H1 (cell line): ENCODE measurements around the gene CHMP6. TPM values are rescaled to one million over a fixed set of nuclear protein-coding genes. Genes with fewer than 3 reads are reported as not detected.
A peak's percentile ranks its signal among the peaks of the same experiment; 100 is the strongest.

Experiments used
- CTCF ChIA-PET: fragments of 300-600 bp; sonication (Branson Sonifier 250); formaldehyde crosslinking; loops from one replicate; lab custom pipeline; 2021; ENCODE audit not compliant: partially characterized antibody; lab: Charles Lee
- POLR2A ChIA-PET: fragments of 300-600 bp; sonication (Branson Sonifier 250); formaldehyde crosslinking; loops from one replicate; lab custom pipeline; 2021; ENCODE audit warnings: inconsistent platforms; ENCODE audit not compliant: partially characterized antibody; lab: Charles Lee
- DNase-seq, 2 experiments: peaks; one replicate each; pipeline versions ENCODE4 v3.0.0 to v3.0.0-alpha.2; 2010 to 2022; ENCODE audit warnings: low spot score in 2 of 2, low read depth in 1 of 2, mixed read lengths in 1 of 2
- FAIRE-seq: peaks from 2 replicates; lab custom pipeline; 2011; peaks lifted over from hg19 to GRCh38; lab: Jason Lieb, UNC
- H2AFZ ChIP-seq: 2 replicates; pipeline ENCODE4 v1.8.1; 2012; ENCODE audit warnings: low read length, inconsistent platforms
- H2AK5ac ChIP-seq: 2 replicates; pipeline ENCODE4 v1.6.1; 2013; ENCODE audit warnings: low read depth, low read length
- H2BK120ac ChIP-seq: replicated peaks from 2 replicates; pipeline ENCODE3; 2013; ENCODE audit warnings: low read depth, low read length, inconsistent platforms
- H2BK12ac ChIP-seq: 2 replicates; pipeline ENCODE4 v1.6.1; 2013; ENCODE audit warnings: low read depth, low read length
- H2BK15ac ChIP-seq: 2 replicates; pipeline ENCODE4 v1.6.1; 2013; ENCODE audit warnings: low read length
- H2BK20ac ChIP-seq: 2 replicates; pipeline ENCODE4 v1.6.1; 2013; ENCODE audit warnings: low read length
- H2BK5ac ChIP-seq: 2 replicates; pipeline ENCODE4 v1.6.1; 2013; ENCODE audit warnings: low read depth, low read length
- H3K14ac ChIP-seq: 2 replicates; pipeline ENCODE4 v1.6.1; 2013; ENCODE audit warnings: inconsistent platforms; ENCODE audit not compliant: insufficient read length
- H3K18ac ChIP-seq: 2 replicates; pipeline ENCODE4 v1.6.1; 2013; ENCODE audit warnings: low read length; ENCODE audit errors: extremely low read depth
- H3K23ac ChIP-seq: 2 replicates; pipeline ENCODE4 v1.6.1; 2013; ENCODE audit warnings: inconsistent platforms; ENCODE audit not compliant: insufficient read length
- H3K23me2 ChIP-seq: 2 replicates; pipeline ENCODE4 v1.6.1; 2013; ENCODE audit warnings: low read depth, low read length
- H3K27ac ChIP-seq: 2 replicates; pipeline ENCODE4 v1.6.1; 2011; ENCODE audit warnings: low read depth, low read length, inconsistent platforms
- H3K27me3 ChIP-seq, 4 experiments: replicated peaks in 1 of 4; 1 replicate in 1 of 4; 2 replicates in 3 of 4; pipeline versions ENCODE4 v1.6.1 to v1.8.1; 2011 to 2013; ENCODE audit warnings: low read length in 3 of 4, mild to moderate bottlenecking in 3 of 4, inconsistent platforms in 2 of 4, mixed read lengths in 2 of 4, moderate library complexity in 1 of 4; ENCODE audit not compliant: control insufficient read depth in 3 of 4, insufficient read depth in 3 of 4; ENCODE audit errors: extremely low read depth in 1 of 4
- H3K36me3 ChIP-seq, 4 experiments: 2 replicates each; pipeline versions ENCODE4 v1.6.1 to v1.8.1; 2011 to 2013; ENCODE audit warnings: mild to moderate bottlenecking in 4 of 4, low read length in 3 of 4, moderate library complexity in 2 of 4, control low read depth in 1 of 4, inconsistent platforms in 1 of 4; ENCODE audit not compliant: insufficient read depth in 4 of 4, control insufficient read depth in 2 of 4
- H3K4ac ChIP-seq: replicated peaks from 2 replicates; pipeline ENCODE3; 2013; ENCODE audit warnings: low read length, low read depth, mixed read lengths, inconsistent platforms; ENCODE audit not compliant: insufficient read length
- H3K4me1 ChIP-seq, 4 experiments: replicated peaks in 1 of 4; 1 replicate in 1 of 4; 2 replicates in 3 of 4; pipeline versions ENCODE4 v1.6.1 to v1.8.1; 2011 to 2013; ENCODE audit warnings: low read length in 3 of 4, inconsistent platforms in 2 of 4, mixed read lengths in 1 of 4; ENCODE audit not compliant: insufficient read depth in 4 of 4, control insufficient read depth in 3 of 4
- H3K4me2 ChIP-seq, 2 experiments: 2 replicates each; pipeline versions ENCODE4 v1.6.1 to v1.8.1; 2011 to 2013; ENCODE audit warnings: low read depth in 2 of 2, low read length in 2 of 2, control low read depth in 1 of 2, inconsistent platforms in 1 of 2, mild to moderate bottlenecking in 1 of 2; ENCODE audit not compliant: insufficient read depth in 1 of 2
- H3K4me3 ChIP-seq, 4 experiments: fragments of 200-600, 300-600 bp in 1 of 4; sonication (generic), shearing (Covaris generic), sonication (Bioruptor Twin) in 1 of 4; 2 replicates each; pipeline versions ENCODE4 v1.5.1 to v1.8.1; 2011 to 2016; ENCODE audit warnings: low read length in 4 of 4, low read depth in 3 of 4, control low read depth in 2 of 4, inconsistent platforms in 2 of 4, mild to moderate bottlenecking in 2 of 4, mixed read lengths in 1 of 4, moderate library complexity in 1 of 4; ENCODE audit not compliant: insufficient read depth in 2 of 4; ENCODE audit errors: extremely low read depth in 1 of 4
- H3K56ac ChIP-seq: replicated peaks from 2 replicates; pipeline ENCODE3; 2013; ENCODE audit warnings: low read depth, mild to moderate bottlenecking, mixed read lengths, low read length, inconsistent platforms; ENCODE audit not compliant: insufficient read length
- H3K79me1 ChIP-seq: 2 replicates; pipeline ENCODE4 v1.6.1; 2013; ENCODE audit warnings: low read depth, low read length, control low read depth
- H3K79me2 ChIP-seq, 2 experiments: 2 replicates each; pipeline versions ENCODE4 v1.6.1 to v1.8.1; 2012 to 2013; ENCODE audit warnings: low read length in 2 of 2, mild to moderate bottlenecking in 2 of 2, inconsistent platforms in 1 of 2; ENCODE audit not compliant: insufficient read depth in 2 of 2, control insufficient read depth in 1 of 2
- H3K9ac ChIP-seq, 4 experiments: replicated peaks in 1 of 4; 1 replicate in 1 of 4; 2 replicates in 3 of 4; pipeline versions ENCODE4 v1.6.1 to v1.8.1; 2011 to 2013; ENCODE audit warnings: low read depth in 3 of 4, low read length in 3 of 4, control low read depth in 2 of 4, mild to moderate bottlenecking in 2 of 4, moderate library complexity in 2 of 4, inconsistent platforms in 1 of 4; ENCODE audit errors: extremely low read depth in 1 of 4
- H3K9me3 ChIP-seq, 2 experiments: 2 replicates each; pipeline versions ENCODE4 v1.6.1 to v1.8.1; 2012 to 2013; ENCODE audit warnings: mild to moderate bottlenecking in 2 of 2, moderate library complexity in 2 of 2, control low read depth in 1 of 2, inconsistent platforms in 1 of 2, low read depth in 1 of 2, low read length in 1 of 2, mixed read lengths in 1 of 2; ENCODE audit not compliant: insufficient read depth in 2 of 2
- H4K20me1 ChIP-seq, 2 experiments: replicated peaks in 1 of 2; 2 replicates each; pipeline versions ENCODE3 to v1.8.1; 2011 to 2013; ENCODE audit warnings: inconsistent platforms in 2 of 2, low read length in 2 of 2, mild to moderate bottlenecking in 1 of 2; ENCODE audit not compliant: insufficient read depth in 2 of 2, control insufficient read depth in 1 of 2
- H4K5ac ChIP-seq: 2 replicates; pipeline ENCODE4 v1.6.1; 2013; ENCODE audit warnings: low read length, low read depth, mixed read lengths, inconsistent platforms; ENCODE audit not compliant: insufficient read length
- H4K8ac ChIP-seq: 2 replicates; pipeline ENCODE4 v1.8.0; 2013; ENCODE audit warnings: mild to moderate bottlenecking, moderate library complexity, low read length, inconsistent platforms; ENCODE audit not compliant: insufficient read depth; ENCODE audit errors: extremely low read depth
- H4K91ac ChIP-seq: replicated peaks from 2 replicates; pipeline ENCODE3; 2013; ENCODE audit warnings: low read length, mixed read lengths, inconsistent platforms; ENCODE audit not compliant: insufficient read length
- ATF3 ChIP-seq: IDR thresholded peaks from 2 replicates; pipeline ENCODE4 v1.6.1; 2011; ENCODE audit warnings: low read depth, mild to moderate bottlenecking, low read length; ENCODE audit not compliant: insufficient read depth
- BACH1 ChIP-seq: IDR thresholded peaks from 2 replicates; pipeline ENCODE4 v1.6.1; 2012; ENCODE audit warnings: low read length, improper control_type of control experiment
- BRCA1 ChIP-seq: IDR thresholded peaks from 2 replicates; pipeline ENCODE4 v1.6.1; 2012; ENCODE audit warnings: low read depth, low read length, improper control_type of control experiment
- E2F6 ChIP-seq: IDR thresholded peaks from 2 replicates; pipeline ENCODE4 v1.6.1; 2012; ENCODE audit warnings: inconsistent platforms
- KDM1A ChIP-seq: fragments of 200-600, 300-600 bp; sonication (generic); IDR thresholded peaks from 2 replicates; pipeline ENCODE4 v1.7.1; 2016; ENCODE audit warnings: mild to moderate bottlenecking, low read length, borderline replicate concordance
- MAX ChIP-seq: IDR thresholded peaks from 2 replicates; pipeline ENCODE4 v1.6.1; 2012; ENCODE audit warnings: inconsistent platforms
- SP4 ChIP-seq: IDR thresholded peaks from 2 replicates; pipeline ENCODE4 v1.6.1; 2012; ENCODE audit warnings: low read length, inconsistent platforms
- TAF7 ChIP-seq: optimal IDR thresholded peaks from 2 replicates; pipeline ENCODE3; 2011; ENCODE audit warnings: low read depth, mild to moderate bottlenecking, inconsistent platforms, low read length, moderate library complexity, borderline replicate concordance
- WGBS, 2 experiments: shearing (Covaris generic) in 1 of 2; methylation state at CpG; one replicate each; pipeline versions ENCODE4 v1.1.6 to v1.1.7; 2013 to 2015; ENCODE audit warnings: low lambda C conversion rate in 2 of 2, mixed read lengths in 2 of 2, inconsistent platforms in 1 of 2, low coverage in 1 of 2, missing lambda C conversion rate in 1 of 2; ENCODE audit not compliant: insufficient replicate concordance in 2 of 2, insufficient coverage in 1 of 2, insufficient read length in 1 of 2; ENCODE audit errors: extremely low coverage in 1 of 2, missing lambda C conversion rate in 1 of 2; 5-methylcytosine and 5-hydroxymethylcytosine counted together
- polyA plus RNA-seq, 7 experiments: library from polyadenylated mRNA; depleted of rRNA in 3 of 7; stranded (reverse) in 5 of 7; unstranded in 2 of 7; fragments of >200 nt in 5 of 7; fragments of 200-250 nt in 2 of 7; gene quantifications; 1 replicate in 5 of 7; 2 replicates in 1 of 7; 4 replicates in 1 of 7; pipeline versions ENCODE4 v1.2.1 to v1.2.3, GENCODE V29; 2011 to 2013; ENCODE audit warnings: missing spikeins in 2 of 7, mixed read lengths in 2 of 7
- total RNA-seq: library from RNA; stranded (reverse); fragmentation: NEBNext Ultra II Directional; extraction: Animal tissue kit (Norgen Biotek cat#: 25700); gene quantifications from 2 replicates; pipeline ENCODE4 v1.2.1, GENCODE V29; 2021

CHMP6 gene
- total and polyA plus RNA-seq, 2 of the 8 experiments (the other 6 are each of a cell fraction or from before 2014, with no cell fraction given), result 15.7 to 24.3 TPM

GRCh38 chr17:81020443-81020766, 28.8 kb downstream of the CHMP6 start:
- H3K4ac ChIP-seq, result no peak overlapping the region
- H2AFZ ChIP-seq, result no peak overlapping the region
- no peak overlapping the region for H2BK120ac ChIP-seq
- POLR2A ChIA-PET, result interaction anchor here (0.7 to 4.6 kb wide), 4 partner anchors 10 to 17 kb away, joined by 3 to 24 read pairs (median 4); partner anchors contain the start of gene BAIAP2
- H4K20me1 ChIP-seq, result no peaks in the 10 kb centered on the region
- no peaks in the 10 kb centered on the region for H3K79me1 ChIP-seq
- no peak overlapping the region for H3K18ac ChIP-seq
- FAIRE-seq (no peak), DNase-seq (no peak)
- H2BK12ac ChIP-seq, result no peak overlapping the region
- H3K4me1 ChIP-seq, result peaks cover 0 to 3% (median under 1%) of the 10 kb centered on the region in 4 experiments; a peak in 4 of 7 replicates
- H3K23ac ChIP-seq, result no peak overlapping the region
- no peak overlapping the region for H4K91ac ChIP-seq
- CTCF ChIA-PET, result interaction anchor here (1.0 to 12.9 kb wide), 10 partner anchors 8 to 92 kb away, joined by 3 to 110 read pairs (median 4); no protein-coding TSS in a partner anchor
- WGBS, 2 experiments, result 89% methylated on average over 10 of the region's 11 CpGs; no CpG with 5 or more reads in 1 of the 2 experiments
- no peaks in the 10 kb centered on the region for H3K79me2 ChIP-seq
- no peaks in the 10 kb centered on the region for H3K23me2 ChIP-seq
- H3K4me2 ChIP-seq, result no peak overlapping the region
- no peak overlapping the region for H4K5ac ChIP-seq
- TF ChIP-seq ATF3 (no peak), SP4 (no peak), KDM1A (no peak), TAF7 (no peak), E2F6 (no peak), BACH1 (no peak), MAX (no peak), BRCA1 (no peak)
- TF ChIP-seq, all 59 proteins: peak for 0
- Histone ChIP-seq H4K8ac (peak overlapping the region; percentile 35; the same call in 1 of the 2 replicates), H3K4me3 (no peak overlapping the region), H3K36me3 (no peaks in the 10 kb centered on the region), H2BK15ac (no peak overlapping the region), H3K9ac (no peak overlapping the region), H2BK20ac (no peak overlapping the region), H3K14ac (no peak overlapping the region), H3K56ac (no peak overlapping the region), H3K27me3 (no peaks in the 10 kb centered on the region), H2BK5ac (no peak overlapping the region), H2AK5ac (no peak overlapping the region), H3K9me3 (no peaks in the 10 kb centered on the region), H3K27ac (no peak overlapping the region)
